Osteoblast (primary cell): ENCODE results near the gene ALLC. TPM values are rescaled to one million over a fixed set of nuclear protein-coding genes. Genes with fewer than 3 reads are reported as not detected.

Experiments used
- DNase-seq: peaks from one replicate; pipeline ENCODE4 v3.0.0; 2011; ENCODE audit warnings: low spot score, mixed read lengths; ENCODE audit not compliant: insufficient read length; ENCODE audit errors: missing footprints
- H2AFZ ChIP-seq: 2 replicates; pipeline ENCODE4 v1.6.0; 2011; ENCODE audit warnings: mild to moderate bottlenecking, low read length
- H3K27ac ChIP-seq: 2 replicates; pipeline ENCODE4 v1.5.1; 2011; ENCODE audit warnings: mild to moderate bottlenecking, low read depth, low read length, moderate library complexity
- H3K27me3 ChIP-seq: 2 replicates; pipeline ENCODE4 v1.6.0; 2012; ENCODE audit warnings: mild to moderate bottlenecking, control low read depth, inconsistent platforms, low read length, moderate library complexity; ENCODE audit not compliant: insufficient read depth
- H3K36me3 ChIP-seq: 2 replicates; pipeline ENCODE4 v1.5.1; 2011; ENCODE audit warnings: mild to moderate bottlenecking, low read length, control low read depth, moderate library complexity; ENCODE audit not compliant: insufficient read depth
- H3K4me1 ChIP-seq: 2 replicates; pipeline ENCODE4 v1.5.1; 2011; ENCODE audit warnings: mild to moderate bottlenecking, low read length, control low read depth, moderate library complexity; ENCODE audit not compliant: insufficient read depth
- H3K4me2 ChIP-seq: 2 replicates; pipeline ENCODE4 v1.6.0; 2011; ENCODE audit warnings: mild to moderate bottlenecking, low read length; ENCODE audit not compliant: insufficient read depth
- H3K4me3 ChIP-seq: fragments of 200-600 bp; sonication (generic); 3 replicates; pipeline ENCODE4 v1.5.1; 2012; ENCODE audit warnings: mild to moderate bottlenecking, low read length, inconsistent platforms; ENCODE audit not compliant: insufficient read depth
- H3K79me2 ChIP-seq: 2 replicates; pipeline ENCODE4 v1.6.0; 2012; ENCODE audit warnings: mild to moderate bottlenecking, low read length, control low read depth, inconsistent platforms; ENCODE audit not compliant: insufficient read depth
- H3K9me3 ChIP-seq: 2 replicates; pipeline ENCODE4 v1.5.1; 2011; ENCODE audit warnings: low read depth, low read length, control low read depth
- H4K20me1 ChIP-seq: 2 replicates; pipeline ENCODE4 v1.6.0; 2012; ENCODE audit warnings: mild to moderate bottlenecking, low read length, control low read depth; ENCODE audit not compliant: insufficient read depth
- CTCF ChIP-seq: IDR thresholded peaks from 2 replicates; pipeline ENCODE4 v1.5.1; 2011; ENCODE audit warnings: mild to moderate bottlenecking, low read depth, low read length, moderate library complexity; ENCODE audit errors: extremely low read depth
- total RNA-seq: library from RNA; depleted of rRNA; stranded (reverse); fragments of >200 nt; gene quantifications from 2 replicates; pipeline ENCODE4 v1.2.3, GENCODE V29; 2012

Gene ALLC
- total RNA-seq, 1 donor, result not detected

GRCh38 chr2:3689998-3690748 lies 32.2 kb downstream of the ALLC start:
- Histone ChIP-seq H3K9me3 (no peaks in the 10 kb centered on the region), H3K4me1 (no peaks in the 10 kb centered on the region), H3K27ac (no peak overlapping the region), H3K4me2 (no peak overlapping the region), H2AFZ (no peak overlapping the region), H3K27me3 (no peaks in the 10 kb centered on the region), H3K79me2 (no peaks in the 10 kb centered on the region), H3K4me3 (no peak overlapping the region), H4K20me1 (no peaks in the 10 kb centered on the region), H3K36me3 (no peaks in the 10 kb centered on the region)
- TF ChIP-seq CTCF, result no peak
- DNase-seq, result no peak

GRCh38 chr2:3692375-3692774 lies 34.4 kb downstream of the ALLC start:
- H3K4me3 ChIP-seq, result no peak overlapping the region
- DNase-seq, result peak; percentile 84

GRCh38 chr2:3696545-3696944 lies 38.5 kb downstream of the ALLC start:
- no peaks in the 10 kb centered on the region for H3K79me2 ChIP-seq
- H3K36me3 ChIP-seq, result no peaks in the 10 kb centered on the region
- no peaks in the 10 kb centered on the region for H3K27me3 ChIP-seq

More at GRCh38 chr2:3692375-3692774, 34.4 kb downstream of the ALLC start:
- H3K9me3 ChIP-seq, result no peaks in the 10 kb centered on the region
- no peaks in the 10 kb centered on the region for H3K79me2 ChIP-seq
- no peaks in the 10 kb centered on the region for H4K20me1 ChIP-seq
- no peaks in the 10 kb centered on the region for H3K27me3 ChIP-seq
- H3K36me3 ChIP-seq, result no peaks in the 10 kb centered on the region
- H2AFZ ChIP-seq, result no peak overlapping the region
- TF ChIP-seq CTCF, result peak; percentile 35
- H3K4me2 ChIP-seq, result no peak overlapping the region
- no peaks in the 10 kb centered on the region for H3K4me1 ChIP-seq
- no peak overlapping the region for H3K27ac ChIP-seq

GRCh38 chr2:3701071-3701470 lies 43.1 kb downstream of the ALLC start:
- H3K79me2 ChIP-seq, result no peaks in the 10 kb centered on the region
- TF ChIP-seq CTCF, result no peak
- H3K9me3 ChIP-seq, result no peaks in the 10 kb centered on the region
- H2AFZ ChIP-seq, result no peak overlapping the region
- no peak for DNase-seq
- H3K27ac ChIP-seq, result no peak overlapping the region
- H3K4me2 ChIP-seq, result no peak overlapping the region
- no peak overlapping the region for H3K4me3 ChIP-seq
- no peaks in the 10 kb centered on the region for H3K36me3 ChIP-seq
- H3K4me1 ChIP-seq, result no peaks in the 10 kb centered on the region
- H3K27me3 ChIP-seq, result peaks cover 4% of the 10 kb centered on the region
- H4K20me1 ChIP-seq, result no peaks in the 10 kb centered on the region

More at GRCh38 chr2:3696545-3696944, 38.5 kb downstream of the ALLC start:
- Histone ChIP-seq H4K20me1 (no peaks in the 10 kb centered on the region), H3K4me1 (no peaks in the 10 kb centered on the region), H3K9me3 (no peaks in the 10 kb centered on the region), H3K4me2 (no peak overlapping the region), H2AFZ (no peak overlapping the region), H3K27ac (no peak overlapping the region), H3K4me3 (no peak overlapping the region)
- DNase-seq, result no peak
- no peak for TF ChIP-seq CTCF
